ENCODE data around the gene ZNF814.

GRCh38 chr19:57803594-57804325 is 85.1 kb downstream of the ZNF814 start:
- TF ChIP-seq CTCF (IDR thresholded peaks at IDR 0.05) (no peak), POLR2A (IDR thresholded peaks at IDR 0.05) (no peak)

All from vagina (tissue), 2 donors.